ENCODE results near the gene GATA6. TPM values are rescaled to one million over a fixed set of nuclear protein-coding genes. Genes with fewer than 3 reads are reported as not detected.

The GATA6 gene
- total and polyA plus RNA-seq, 2 of the 8 experiments (the other 6 are each of a cell fraction or from before 2014, with no cell fraction given): 0.09 TPM; not detected in 1

DNA sequence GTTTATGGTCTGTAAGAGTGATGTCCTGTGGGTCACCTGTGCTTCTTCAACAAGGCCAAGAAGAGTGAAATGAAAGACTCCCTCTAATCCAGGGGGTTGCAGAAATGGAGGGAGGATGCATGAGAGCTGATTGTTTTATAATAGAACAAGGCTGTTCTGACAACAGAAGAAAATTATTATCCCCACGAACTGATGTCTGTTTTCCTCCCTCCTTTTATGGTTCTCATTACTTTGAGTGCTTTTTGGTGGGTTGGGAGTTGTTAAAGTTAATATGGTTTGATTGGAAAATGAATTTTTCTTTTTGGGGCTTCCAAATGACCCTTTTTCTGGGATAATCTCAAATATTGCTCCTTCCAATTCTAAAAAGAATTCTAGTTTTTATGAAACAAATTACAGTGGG is 33.6 kb downstream of the GATA6 start:
- no peak overlapping the region for H2BK12ac ChIP-seq (ENCODE audit: low read depth, low read length)
- H2BK5ac ChIP-seq (ENCODE audit: low read depth, low read length): no peak overlapping the region
- H3K27ac ChIP-seq (ENCODE audit: low read depth, low read length): no peak overlapping the region
- no peaks in the 10 kb centered on the region for H3K36me3 ChIP-seq (ENCODE audit: control insufficient read depth in 2 of 4, insufficient read depth in 4 of 4, low read length in 3 of 4)
- H3K18ac ChIP-seq (ENCODE audit: extremely low read depth, low read length): no peak overlapping the region
- H2BK15ac ChIP-seq (ENCODE audit: low read length): no peak overlapping the region
- H2BK20ac ChIP-seq (ENCODE audit: low read length): no peak overlapping the region
- H3K4ac ChIP-seq (replicated peaks; ENCODE audit: insufficient read length, low read depth, low read length): no peak overlapping the region
- 67% methylated on average over 1 of the region's 1 CpG; no CpG with 5 or more reads in 1 of the 2 experiments for WGBS, 2 experiments (ENCODE audit: extremely low coverage in 1 of 2, insufficient coverage in 1 of 2, insufficient read length in 1 of 2, insufficient replicate concordance in 2 of 2, low coverage in 1 of 2, low lambda C conversion rate in 2 of 2, missing lambda C conversion rate in 1 of 2)
- no peak overlapping the region for H3K4me2 ChIP-seq (ENCODE audit: insufficient read depth in 1 of 2, low read depth in 2 of 2, low read length in 2 of 2)
- no peak overlapping the region for H3K14ac ChIP-seq (ENCODE audit: insufficient read length)
- H2BK120ac ChIP-seq (replicated peaks; ENCODE audit: low read depth, low read length): no peak overlapping the region
- DNase-seq (ENCODE audit: low read depth in 1 of 2, low spot score in 2 of 2) (no peak), FAIRE-seq (no peak)
- no peak overlapping the region for H2AFZ ChIP-seq (ENCODE audit: low read length)
- H3K4me1 ChIP-seq (replicated peaks in 1 of 4; ENCODE audit: control insufficient read depth in 3 of 4, insufficient read depth in 4 of 4, low read length in 3 of 4): no peaks in the 10 kb centered on the region
- no peak overlapping the region for H3K23ac ChIP-seq (ENCODE audit: insufficient read length)
- H3K23me2 ChIP-seq (ENCODE audit: low read depth, low read length): no peaks in the 10 kb centered on the region
- no peaks in the 10 kb centered on the region for H3K79me2 ChIP-seq (ENCODE audit: control insufficient read depth in 1 of 2, insufficient read depth in 2 of 2, low read length in 2 of 2)
- H4K20me1 ChIP-seq (replicated peaks in 1 of 2; ENCODE audit: control insufficient read depth in 1 of 2, insufficient read depth in 2 of 2, low read length in 2 of 2): no peaks in the 10 kb centered on the region
- H4K91ac ChIP-seq (replicated peaks; ENCODE audit: insufficient read length, low read length): no peak overlapping the region
- H3K9me3 ChIP-seq (ENCODE audit: insufficient read depth in 2 of 2, low read depth in 1 of 2, low read length in 1 of 2): no peaks in the 10 kb centered on the region
- H3K9ac ChIP-seq (replicated peaks in 1 of 4; ENCODE audit: extremely low read depth in 1 of 4, low read depth in 3 of 4, low read length in 3 of 4): no peak overlapping the region
- no peak overlapping the region for H3K56ac ChIP-seq (replicated peaks; ENCODE audit: insufficient read length, low read depth, low read length)
- no peak overlapping the region for H2AK5ac ChIP-seq (ENCODE audit: low read depth, low read length)
- H4K5ac ChIP-seq (ENCODE audit: insufficient read length, low read depth, low read length): no peak overlapping the region
- CTCF ChIA-PET (ENCODE audit: partially characterized antibody): no interaction called here
- no peak overlapping the region for H3K4me3 ChIP-seq (ENCODE audit: extremely low read depth in 1 of 4, insufficient read depth in 2 of 4, low read depth in 3 of 4, low read length in 4 of 4)
- POLR2A ChIA-PET (ENCODE audit: partially characterized antibody): no interaction called here
- H3K27me3 ChIP-seq (replicated peaks in 1 of 4; ENCODE audit: control insufficient read depth in 3 of 4, extremely low read depth in 1 of 4, insufficient read depth in 3 of 4, low read length in 3 of 4): no peaks in the 10 kb centered on the region; a peak in 2 of 7 replicates
- no peaks in the 10 kb centered on the region for H3K79me1 ChIP-seq (ENCODE audit: low read depth, low read length)
- H4K8ac ChIP-seq (ENCODE audit: extremely low read depth, insufficient read depth, low read length): no peak overlapping the region
- TF ChIP-seq TCF12 (IDR thresholded peaks at IDR 0.05; ENCODE audit: low read depth, low read length) (no peak), ATF2 (IDR thresholded peaks at IDR 0.05; ENCODE audit: low read length) (no peak), BCL11A (IDR thresholded peaks at IDR 0.05; ENCODE audit: low read depth in 2 of 2, low read length in 2 of 2) (no peak), SP2 (IDR thresholded peaks at IDR 0.05; ENCODE audit: low read length) (no peak), EP300 (IDR thresholded peaks at IDR 0.05; ENCODE audit: borderline replicate concordance in 1 of 2, low read depth in 2 of 2, low read length in 2 of 2) (no peak), PHF8 (conservative IDR thresholded peaks at IDR 0.05; ENCODE audit: low read depth, low read length) (no peak), SAP30 (IDR thresholded peaks at IDR 0.05; ENCODE audit: insufficient read depth, insufficient replicate concordance, low read length) (no peak), GABPA (IDR thresholded peaks at IDR 0.05; ENCODE audit: borderline replicate concordance, insufficient read depth, low read length) (no peak), RAD21 (IDR thresholded peaks at IDR 0.05 in 1 of 2, conservative IDR thresholded peaks at IDR 0.05 in 1 of 2; ENCODE audit: low read depth in 2 of 2, low read length in 2 of 2) (no peak), TBP (IDR thresholded peaks at IDR 0.05; ENCODE audit: low read depth, low read length) (no peak), ASH2L (IDR thresholded peaks at IDR 0.05; ENCODE audit: low read length) (no peak)
- TF ChIP-seq, protein P1, sequence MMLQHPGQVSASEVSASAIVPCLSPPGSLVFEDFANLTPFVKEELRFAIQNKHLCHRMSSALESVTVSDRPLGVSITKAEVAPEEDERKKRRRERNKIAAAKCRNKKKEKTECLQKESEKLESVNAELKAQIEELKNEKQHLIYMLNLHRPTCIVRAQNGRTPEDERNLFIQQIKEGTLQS (IDR thresholded peaks at IDR 0.05; ENCODE audit: insufficient read depth, low read depth, low read length): no peak
